HEK293T (cell line): ENCODE measurements around the gene ZNF511.

Experiments used
- CTBP1 ChIP-seq: fragments of 450-650 bp; IDR thresholded peaks from 2 replicates; pipeline ENCODE4 v1.6.1; 2016; ENCODE audit warnings: borderline replicate concordance
- FOXK2 ChIP-seq: fragments of 450-650 bp; IDR thresholded peaks from 2 replicates; pipeline ENCODE4 v1.6.1; 2016; ENCODE audit warnings: mild to moderate bottlenecking
- HDGF ChIP-seq: fragments of 450-650 bp; IDR thresholded peaks from 2 replicates; pipeline ENCODE4 v1.6.1; 2017; ENCODE audit warnings: antibody characterized with exemption, borderline replicate concordance
- PKNOX1 ChIP-seq: fragments of 450-650 bp; IDR thresholded peaks from 2 replicates; pipeline ENCODE4 v1.6.1; 2016
- TARDBP ChIP-seq: fragments of 450-650 bp; IDR thresholded peaks from 2 replicates; pipeline ENCODE4 v1.6.1; 2016
- ZNF384 ChIP-seq: fragments of 450-650 bp; IDR thresholded peaks from 2 replicates; pipeline ENCODE4 v1.6.1; 2016

GRCh38 chr10:133298466-133298865 lies 10.2 kb upstream of the ZNF511 start:
- TF ChIP-seq CTBP1 (no peak), TARDBP (no peak), ZNF384 (no peak), FOXK2 (no peak), HDGF (no peak), PKNOX1 (no peak)
